Anterior cingulate cortex (tissue), 58 donors: Measurements from ENCODE around the gene MTIF3.

Experiments used
- DNase-seq, 58 donors: peaks; one replicate each; lab custom pipeline; 2025; lab: John Stamatoyannopoulos, UW

The MTIF3 gene

GRCh38 chr13:27449936-27450828 lies at the start of gene MTIF3:
MTIF3 (minus strand) TSS chr13:27450564; CDS start chr13:27440448, 10,116 bp downstream.
- peak; percentile 55 to 94 (median 87) for DNase-seq

GRCh38 chr13:27497563-27498230 lies 47.3 kb upstream of the MTIF3 start:
- no peak for DNase-seq

GRCh38 chr13:27496536-27497273 lies 46.3 kb upstream of the MTIF3 start:
- DNase-seq = no peak

GRCh38 chr13:27496006-27496405 lies 45.6 kb upstream of the MTIF3 start:
- peak in 2 of 58 donors; percentile 5 to 28 for DNase-seq

GRCh38 chr13:27495551-27495950 lies 45.2 kb upstream of the MTIF3 start:
- DNase-seq = no peak

GRCh38 chr13:27493981-27494380 lies 43.6 kb upstream of the MTIF3 start:
- peak in 3 of 58 donors; percentile 17 to 51 (median 25) for DNase-seq

- DNase-seq = peak in 1 of 58 donors; percentile 14
These were observed 39.1 kb upstream of the MTIF3 start for GRCh38 chr13:27489456-27489855.

- DNase-seq = no peak
These were observed 37.4 kb upstream of the MTIF3 start for GRCh38 chr13:27487776-27488175.

- no peak for DNase-seq
These were observed 33.1 kb upstream of the MTIF3 start for GRCh38 chr13:27483421-27483820.

- DNase-seq = no peak
These were observed 32.6 kb upstream of the MTIF3 start for GRCh38 chr13:27482983-27483382.

- peak in 2 of 58 donors; percentile 10 to 18 for DNase-seq
These were observed 31.4 kb upstream of the MTIF3 start for GRCh38 chr13:27481766-27482165.

GRCh38 chr13:27476943-27477703 lies 26.8 kb upstream of the MTIF3 start:
- DNase-seq = no peak

GRCh38 chr13:27474751-27475268 lies 24.4 kb upstream of the MTIF3 start:
- DNase-seq = peak in 1 of 58 donors; percentile 23

- DNase-seq = no peak
These were observed 22.6 kb upstream of the MTIF3 start for GRCh38 chr13:27472941-27473340.

GRCh38 chr13:27472441-27472840 lies 22.1 kb upstream of the MTIF3 start:
- DNase-seq = no peak

- DNase-seq = no peak
These were observed 19.9 kb upstream of the MTIF3 start for GRCh38 chr13:27470075-27470820.

GRCh38 chr13:27466513-27466912 lies 16.1 kb upstream of the MTIF3 start:
- DNase-seq = peak in 4 of 58 donors; percentile 5 to 24 (median 10)

- no peak for DNase-seq
These were observed 15.2 kb upstream of the MTIF3 start for GRCh38 chr13:27465611-27466010.

GRCh38 chr13:27463500-27463899 lies 13.1 kb upstream of the MTIF3 start:
- no peak for DNase-seq
